ENCODE results near the gene TMEM82. TPM values are rescaled to one million over a fixed set of nuclear protein-coding genes. Genes with fewer than 3 reads are reported as not detected.

The TMEM82 gene
- total RNA-seq, 1 donor from 2014 or later: not detected

DNA sequence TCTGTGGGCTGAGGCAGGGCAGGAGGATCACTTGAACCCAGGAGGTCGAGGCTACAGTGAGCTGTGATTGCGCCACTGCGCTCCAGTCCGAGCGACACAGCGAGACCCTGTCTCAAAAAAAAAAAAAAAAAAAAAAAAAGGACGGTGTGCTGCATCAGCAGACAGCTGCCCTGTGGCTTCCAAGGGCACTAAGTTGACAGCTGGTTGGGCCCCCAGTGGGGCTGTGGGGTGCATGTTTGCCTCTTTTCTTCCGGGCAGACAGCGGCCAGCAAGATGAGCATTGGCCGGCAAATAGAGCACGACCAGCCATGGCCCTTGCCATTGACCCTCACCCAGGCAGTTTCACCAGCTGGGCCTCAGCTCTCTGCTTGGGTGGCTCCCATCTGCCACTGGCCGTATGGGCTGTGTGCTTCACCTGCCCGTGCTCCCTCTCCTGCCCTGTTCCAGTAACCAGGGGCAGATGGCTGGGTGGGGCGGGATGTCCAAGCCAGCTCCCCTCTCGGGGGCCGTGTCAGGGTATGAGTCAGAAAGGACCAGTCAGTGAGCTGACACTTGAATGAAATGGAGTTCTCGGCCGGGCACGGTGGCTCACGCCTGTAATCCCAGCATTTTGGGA, 18.6 kb upstream of the TMEM82 start:
- no peak overlapping the region for H3K4me3 Mint-ChIP-seq (ENCODE audit: low read depth)
- intact Hi-C loops (cut with micrococcal nuclease): no loop called here
- no peak overlapping the region for H3K27ac Mint-ChIP-seq
- H3K4me1 Mint-ChIP-seq (ENCODE audit: low read depth): no peaks in the 10 kb centered on the region
- no peaks in the 10 kb centered on the region for H3K27me3 Mint-ChIP-seq (ENCODE audit: low read depth)
- peaks cover 38% of the 10 kb centered on the region for H3K36me3 Mint-ChIP-seq (ENCODE audit: low read depth)
- DNase-seq (ENCODE audit: low spot score): no peak
- no peaks in the 10 kb centered on the region for H3K9me3 Mint-ChIP-seq

DNA sequence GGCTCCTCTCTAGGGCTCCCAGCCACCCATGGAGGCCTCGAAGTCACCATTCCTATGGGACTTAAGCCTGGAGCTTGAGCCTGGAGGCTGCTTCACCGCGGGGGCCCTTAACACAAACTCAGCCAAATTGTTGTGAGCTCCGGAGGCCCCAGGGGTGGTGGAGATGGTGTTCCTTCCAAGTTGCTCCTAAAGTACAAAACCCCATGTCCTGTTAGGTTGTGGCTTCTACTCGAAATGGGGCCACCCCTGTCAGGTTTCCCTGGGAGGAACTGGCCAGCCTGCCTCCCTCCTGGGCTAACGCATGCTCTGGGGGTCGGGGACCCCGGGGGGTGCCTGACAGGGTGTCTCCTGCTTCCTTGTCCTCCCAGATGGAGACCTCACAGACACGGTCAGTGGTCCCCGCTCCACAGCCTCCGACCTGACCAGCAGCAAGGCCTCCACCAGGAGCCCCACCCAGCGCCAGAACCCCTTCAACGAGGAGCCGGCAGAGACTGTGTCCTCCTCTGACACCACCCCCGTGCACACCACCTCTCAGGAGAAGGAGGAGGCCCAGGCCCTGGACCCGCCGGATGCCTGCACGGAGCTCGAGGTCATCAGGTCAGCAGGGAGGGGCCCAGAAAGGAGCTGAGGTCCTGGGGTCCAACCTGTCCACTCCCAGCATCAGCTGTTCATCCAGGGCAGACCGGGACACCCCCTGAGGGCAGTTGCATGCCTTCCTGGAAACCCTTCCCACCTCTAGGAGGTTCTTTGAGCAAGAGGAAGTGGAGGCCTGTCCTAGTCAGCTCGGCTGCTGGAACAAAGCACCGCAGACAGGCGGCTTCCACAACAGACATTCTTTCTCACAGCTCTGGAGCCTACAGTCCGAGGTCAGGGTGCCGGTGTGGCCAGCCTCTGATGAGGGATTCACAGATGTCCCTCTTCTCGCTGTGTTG, 17.1 kb upstream of the TMEM82 start:
- H3K9me3 Mint-ChIP-seq: no peaks in the 10 kb centered on the region
- H3K27ac Mint-ChIP-seq: no peak overlapping the region
- no peaks in the 10 kb centered on the region for H3K4me1 Mint-ChIP-seq (ENCODE audit: low read depth)
- peaks cover 31% of the 10 kb centered on the region for H3K36me3 Mint-ChIP-seq (ENCODE audit: low read depth)
- intact Hi-C loops (cut with micrococcal nuclease): no loop called here
- DNase-seq (ENCODE audit: low spot score): no peak
- H3K27me3 Mint-ChIP-seq (ENCODE audit: low read depth): no peaks in the 10 kb centered on the region
- H3K4me3 Mint-ChIP-seq (ENCODE audit: low read depth): no peak overlapping the region

DNA sequence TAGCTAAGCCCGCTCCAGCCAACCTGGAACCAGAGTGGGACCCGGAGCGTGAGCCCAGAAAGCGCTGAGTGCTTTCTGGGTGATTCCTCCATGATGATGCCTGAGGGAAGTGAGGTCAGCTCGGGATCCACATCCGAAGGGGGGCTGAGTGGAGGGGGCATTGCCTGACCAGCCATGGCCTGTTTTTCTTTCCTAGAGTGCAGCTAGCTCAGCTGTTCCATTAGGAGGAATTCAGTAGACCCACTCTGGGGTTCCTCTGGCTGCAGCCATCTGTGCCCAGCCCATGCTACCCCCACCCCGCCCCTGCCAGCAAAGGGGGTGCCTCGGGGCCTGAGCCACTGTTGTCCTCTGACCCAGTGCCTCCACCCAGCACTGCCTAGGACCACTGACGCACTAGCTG, 15.8 kb upstream of the TMEM82 start:
- no peak overlapping the region for H3K4me3 Mint-ChIP-seq (ENCODE audit: low read depth)
- intact Hi-C loops (cut with micrococcal nuclease): no loop called here
- H3K36me3 Mint-ChIP-seq (ENCODE audit: low read depth): peaks cover 27% of the 10 kb centered on the region
- H3K27ac Mint-ChIP-seq: no peak overlapping the region
- no peak for DNase-seq (ENCODE audit: low spot score)
- H3K4me1 Mint-ChIP-seq (ENCODE audit: low read depth): no peaks in the 10 kb centered on the region
- no peaks in the 10 kb centered on the region for H3K27me3 Mint-ChIP-seq (ENCODE audit: low read depth)
- no peaks in the 10 kb centered on the region for H3K9me3 Mint-ChIP-seq

- intact Hi-C loops (cut with micrococcal nuclease): no loop called here
- H3K27ac Mint-ChIP-seq: no peak overlapping the region
- no peak overlapping the region for H3K4me3 Mint-ChIP-seq (ENCODE audit: low read depth)
- no peaks in the 10 kb centered on the region for H3K9me3 Mint-ChIP-seq
- no peak for DNase-seq (ENCODE audit: low spot score)
- H3K36me3 Mint-ChIP-seq (ENCODE audit: low read depth): peaks cover 26% of the 10 kb centered on the region
- H3K4me1 Mint-ChIP-seq (ENCODE audit: low read depth): no peaks in the 10 kb centered on the region
- no peaks in the 10 kb centered on the region for H3K27me3 Mint-ChIP-seq (ENCODE audit: low read depth)
Observed at GRCh38 chr1:15727021-15727420, 15.3 kb upstream of the TMEM82 start.

DNA sequence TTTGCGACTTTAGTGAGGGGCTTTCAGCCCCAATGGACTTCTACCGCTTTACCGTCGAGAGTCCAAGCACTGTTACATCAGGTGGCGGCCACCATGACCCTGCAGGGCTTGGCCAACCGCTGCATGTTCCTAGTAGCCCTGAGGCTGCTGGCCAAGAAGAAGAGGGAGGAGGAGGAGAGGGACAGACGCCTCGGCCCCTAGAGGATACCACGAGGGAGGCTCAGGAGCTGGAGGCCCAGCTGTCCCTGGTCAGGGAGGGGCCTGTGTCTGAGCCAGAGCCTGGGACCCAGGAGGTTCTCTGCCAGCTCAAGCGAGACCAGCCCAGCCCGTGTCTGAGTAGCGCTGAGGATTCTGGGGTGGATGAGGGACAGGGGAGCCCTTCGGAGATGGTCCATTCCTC, 14.9 kb upstream of the TMEM82 start:
- Mint-ChIP-seq H3K27me3 (ENCODE audit: low read depth) (no peaks in the 10 kb centered on the region), H3K4me1 (ENCODE audit: low read depth) (no peaks in the 10 kb centered on the region), H3K36me3 (ENCODE audit: low read depth) (peaks cover 29% of the 10 kb centered on the region), H3K4me3 (ENCODE audit: low read depth) (no peak overlapping the region), H3K27ac (no peak overlapping the region), H3K9me3 (no peaks in the 10 kb centered on the region)
- intact Hi-C loops (cut with micrococcal nuclease): no loop called here
- no peak for DNase-seq (ENCODE audit: low spot score)

GRCh38 chr1:15727866-15728534, 14.3 kb upstream of the TMEM82 start:
- no peak overlapping the region for H3K4me3 Mint-ChIP-seq (ENCODE audit: low read depth)
- no peak overlapping the region for H3K27ac Mint-ChIP-seq
- H3K27me3 Mint-ChIP-seq (ENCODE audit: low read depth): no peaks in the 10 kb centered on the region
- intact Hi-C loops (cut with micrococcal nuclease): no loop called here
- no peaks in the 10 kb centered on the region for H3K4me1 Mint-ChIP-seq (ENCODE audit: low read depth)
- peaks cover 25% of the 10 kb centered on the region for H3K36me3 Mint-ChIP-seq (ENCODE audit: low read depth)
- no peaks in the 10 kb centered on the region for H3K9me3 Mint-ChIP-seq
- no peak for DNase-seq (ENCODE audit: low spot score)

DNA sequence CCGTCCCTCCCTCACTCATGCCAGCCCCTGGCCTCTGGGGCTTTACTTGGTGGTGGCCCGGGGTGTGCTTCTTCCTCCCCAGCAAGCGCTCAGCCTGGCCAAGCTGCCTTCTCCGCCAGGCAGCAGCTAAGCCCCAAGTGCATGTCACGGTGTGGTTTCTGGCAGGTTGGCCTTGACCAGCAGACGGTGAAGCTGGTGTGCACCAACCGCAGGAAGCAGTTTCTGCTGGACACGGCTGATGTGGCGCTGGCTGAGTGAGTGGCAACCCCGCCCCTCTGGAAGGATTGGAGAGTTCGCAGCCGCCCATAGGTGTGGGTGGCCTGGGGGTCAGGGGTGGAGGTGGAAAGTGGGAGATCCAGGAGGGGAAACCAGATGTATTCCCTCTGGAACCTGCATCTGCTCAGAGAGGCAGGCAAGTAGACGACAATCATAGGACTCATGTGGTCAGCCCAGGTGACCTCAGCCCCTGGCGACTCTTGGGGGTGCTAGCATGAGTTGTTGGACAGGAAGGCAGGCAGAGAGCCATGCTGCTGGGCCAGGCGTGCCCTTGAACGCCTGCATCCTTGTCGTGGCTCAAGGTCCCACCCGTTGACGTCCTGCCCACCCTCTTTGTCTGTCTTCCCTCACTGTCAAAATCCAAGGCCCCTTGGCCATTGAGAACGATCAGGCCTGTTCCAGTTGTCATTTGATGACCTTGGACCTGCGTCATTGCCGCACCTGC, 13.2 kb upstream of the TMEM82 start:
- peaks cover 33% of the 10 kb centered on the region for H3K36me3 Mint-ChIP-seq (ENCODE audit: low read depth)
- no peak overlapping the region for H3K4me3 Mint-ChIP-seq (ENCODE audit: low read depth)
- DNase-seq (ENCODE audit: low spot score): no peak
- intact Hi-C loops (cut with micrococcal nuclease): no loop called here
- H3K9me3 Mint-ChIP-seq: no peaks in the 10 kb centered on the region
- no peaks in the 10 kb centered on the region for H3K27me3 Mint-ChIP-seq (ENCODE audit: low read depth)
- H3K4me1 Mint-ChIP-seq (ENCODE audit: low read depth): no peaks in the 10 kb centered on the region
- no peak overlapping the region for H3K27ac Mint-ChIP-seq

GRCh38 chr1:15730423-15730822, 11.9 kb upstream of the TMEM82 start:
- intact Hi-C loops (cut with micrococcal nuclease): no loop called here
- no peak for DNase-seq (ENCODE audit: low spot score)
- Mint-ChIP-seq H3K4me3 (ENCODE audit: low read depth) (no peak overlapping the region), H3K36me3 (ENCODE audit: low read depth) (peaks cover 33% of the 10 kb centered on the region), H3K27ac (no peak overlapping the region), H3K4me1 (ENCODE audit: low read depth) (no peaks in the 10 kb centered on the region), H3K27me3 (ENCODE audit: low read depth) (no peaks in the 10 kb centered on the region), H3K9me3 (no peaks in the 10 kb centered on the region)

DNA sequence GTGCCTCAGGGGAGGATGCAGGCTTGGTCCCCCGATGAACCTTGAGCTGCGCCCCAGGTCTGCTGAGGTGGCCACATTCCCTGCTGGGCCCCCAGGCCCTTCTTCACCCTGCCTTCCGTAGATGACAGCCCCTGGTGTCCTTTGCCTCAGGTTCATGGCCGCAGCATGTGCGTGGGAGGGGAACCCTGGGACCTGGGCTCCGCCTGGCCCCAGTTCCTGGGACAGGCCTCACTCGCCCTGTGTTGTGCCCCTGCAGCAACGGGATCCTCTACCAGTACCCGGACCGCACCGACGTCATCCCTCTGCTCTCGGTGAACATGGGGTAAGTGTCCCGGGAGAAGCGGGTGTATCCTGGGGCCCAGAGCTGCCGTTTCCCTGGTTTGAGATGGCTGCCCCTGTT, 11.4 kb upstream of the TMEM82 start:
- Mint-ChIP-seq H3K4me1 (ENCODE audit: low read depth) (no peaks in the 10 kb centered on the region), H3K27ac (no peak overlapping the region), H3K27me3 (ENCODE audit: low read depth) (no peaks in the 10 kb centered on the region), H3K36me3 (ENCODE audit: low read depth) (peaks cover 31% of the 10 kb centered on the region), H3K4me3 (ENCODE audit: low read depth) (no peak overlapping the region), H3K9me3 (no peaks in the 10 kb centered on the region)
- intact Hi-C loops (cut with micrococcal nuclease): no loop called here
- DNase-seq (ENCODE audit: low spot score): no peak

DNA sequence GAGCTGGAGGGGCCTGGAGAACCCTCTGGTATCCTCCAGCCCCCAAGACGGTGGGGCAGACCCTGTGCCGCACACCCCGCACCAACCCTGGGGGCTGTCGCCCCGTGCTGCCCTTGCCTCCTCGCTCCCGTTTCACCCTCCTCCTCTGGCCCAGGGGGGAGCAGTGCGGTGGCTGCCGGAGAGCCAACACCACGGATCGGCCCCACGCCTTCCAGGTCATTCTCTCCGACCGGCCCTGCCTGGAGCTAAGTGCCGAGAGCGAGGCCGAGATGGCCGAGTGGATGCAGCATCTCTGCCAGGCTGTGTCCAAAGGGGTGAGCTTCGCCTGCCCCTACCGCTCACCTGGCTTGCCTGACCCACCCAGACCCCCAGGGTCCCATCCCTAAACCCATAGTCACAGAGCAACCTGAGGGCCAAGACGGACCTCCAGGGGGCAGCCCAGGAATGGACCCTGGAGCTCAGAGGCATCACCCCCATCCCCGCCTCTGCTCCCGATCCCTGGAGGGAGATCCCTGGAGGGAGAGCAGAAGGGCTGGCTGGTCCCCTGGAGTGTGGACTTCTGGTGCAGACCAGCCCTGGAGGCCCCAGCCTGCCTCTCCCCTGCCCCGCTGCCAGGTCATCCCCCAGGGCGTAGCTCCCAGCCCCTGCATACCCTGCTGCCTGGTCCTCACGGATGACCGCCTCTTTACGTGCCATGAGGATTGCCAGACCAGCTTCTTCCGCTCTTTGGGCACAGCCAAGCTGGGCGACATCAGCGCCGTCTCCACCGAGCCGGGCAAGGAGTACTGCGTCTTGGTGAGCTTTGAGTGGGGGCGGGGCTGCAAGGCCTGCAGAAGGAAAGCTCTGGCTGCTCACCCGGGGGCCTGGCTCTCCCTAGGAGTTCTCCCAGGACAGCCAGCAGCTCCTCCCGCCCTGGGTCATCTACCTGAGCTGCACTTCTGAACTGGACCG, 10.3 kb upstream of the TMEM82 start:
- Mint-ChIP-seq H3K27ac (no peak overlapping the region), H3K9me3 (no peaks in the 10 kb centered on the region), H3K4me3 (ENCODE audit: low read depth) (no peak overlapping the region), H3K36me3 (ENCODE audit: low read depth) (peaks cover 24% of the 10 kb centered on the region), H3K4me1 (ENCODE audit: low read depth) (no peaks in the 10 kb centered on the region), H3K27me3 (ENCODE audit: low read depth) (no peaks in the 10 kb centered on the region)
- intact Hi-C loops (cut with micrococcal nuclease): no loop called here
- DNase-seq (ENCODE audit: low spot score): no peak

- H3K4me1 Mint-ChIP-seq (ENCODE audit: low read depth): no peaks in the 10 kb centered on the region
- intact Hi-C loops (cut with micrococcal nuclease): no loop called here
- H3K9me3 Mint-ChIP-seq: no peaks in the 10 kb centered on the region
Observed at GRCh38 chr1:15732686-15733081, 9.6 kb upstream of the TMEM82 start.

GRCh38 chr1:15733218-15733725, 9.0 kb upstream of the TMEM82 start:
- intact Hi-C loops (cut with micrococcal nuclease): no loop called here
- Mint-ChIP-seq H3K27me3 (ENCODE audit: low read depth) (no peaks in the 10 kb centered on the region), H3K4me3 (ENCODE audit: low read depth) (no peak overlapping the region), H3K27ac (no peak overlapping the region), H3K9me3 (no peaks in the 10 kb centered on the region), H3K4me1 (ENCODE audit: low read depth) (no peaks in the 10 kb centered on the region), H3K36me3 (ENCODE audit: low read depth) (peaks cover 15% of the 10 kb centered on the region)
- DNase-seq (ENCODE audit: low spot score): no peak

More at GRCh38 chr1:15732686-15733081, 9.6 kb upstream of the TMEM82 start:
- H3K27me3 Mint-ChIP-seq (ENCODE audit: low read depth): no peaks in the 10 kb centered on the region
- H3K4me3 Mint-ChIP-seq (ENCODE audit: low read depth): no peak overlapping the region
- no peak for DNase-seq (ENCODE audit: low spot score)
- peaks cover 19% of the 10 kb centered on the region for H3K36me3 Mint-ChIP-seq (ENCODE audit: low read depth)
- no peak overlapping the region for H3K27ac Mint-ChIP-seq

Measured in activated T-helper 2 cell treated with anti-CD3 and anti-CD28 coated beads, Interferon-gamma antibody, Interleukin-2, Interleukin-4, amounts not matched to agents 10 μg/mL and 5 μg/mL and 100 μg/mL, durations not matched to agents 14 hours and 24 hours and 36 hours (primary cell).